ENCODE data around the gene FBXL7.

The FBXL7 gene

GRCh38 chr5:15889001-15889400, 389.0 kb downstream of the FBXL7 start:
- no peak for DNase-seq (ENCODE audit: low read depth)

DNA sequence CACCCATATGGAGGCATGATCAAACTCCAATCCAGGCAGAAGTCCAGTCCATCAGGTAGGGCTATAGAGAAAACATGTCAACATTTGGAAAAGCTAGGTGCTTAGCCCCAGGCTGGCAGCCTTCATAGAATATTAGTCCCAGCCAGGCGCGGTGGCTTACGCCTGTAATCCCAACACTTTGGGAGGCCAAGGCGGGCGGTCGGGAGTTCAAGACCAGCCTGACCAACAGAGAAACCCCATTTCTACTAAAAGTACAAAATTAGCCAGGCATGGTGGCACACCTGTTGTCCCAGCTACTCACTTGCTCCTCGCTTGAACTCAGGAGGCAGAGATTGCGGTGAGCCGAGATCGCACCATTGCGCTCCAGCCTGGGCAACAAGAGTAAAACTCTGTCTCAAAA, 393.9 kb downstream of the FBXL7 start:
- DNase-seq (ENCODE audit: low read depth), result no peak

DNA sequence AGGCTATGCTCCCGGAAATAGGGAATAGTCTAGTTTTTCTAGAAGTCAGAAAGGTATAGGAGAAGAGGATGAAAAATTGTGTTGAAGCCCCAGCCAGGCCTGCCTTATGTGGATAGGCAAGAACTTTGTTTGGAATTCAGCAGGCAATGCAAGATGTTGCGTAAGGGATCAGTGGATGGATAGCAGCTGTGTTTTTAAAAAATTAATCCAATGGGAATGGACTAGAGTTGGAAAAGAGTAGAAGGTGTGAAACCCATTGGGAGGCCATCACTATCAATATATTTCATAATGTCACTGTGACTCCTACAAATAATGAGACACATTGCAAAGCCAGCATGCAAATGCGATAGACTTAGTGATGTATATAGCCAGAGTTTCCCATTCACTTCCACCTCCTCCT, 397.7 kb downstream of the FBXL7 start:
- DNase-seq (ENCODE audit: low read depth), result no peak

- no peak for DNase-seq (ENCODE audit: low read depth)
Observed at GRCh38 chr5:15898641-15899040, 398.7 kb downstream of the FBXL7 start.

DNA sequence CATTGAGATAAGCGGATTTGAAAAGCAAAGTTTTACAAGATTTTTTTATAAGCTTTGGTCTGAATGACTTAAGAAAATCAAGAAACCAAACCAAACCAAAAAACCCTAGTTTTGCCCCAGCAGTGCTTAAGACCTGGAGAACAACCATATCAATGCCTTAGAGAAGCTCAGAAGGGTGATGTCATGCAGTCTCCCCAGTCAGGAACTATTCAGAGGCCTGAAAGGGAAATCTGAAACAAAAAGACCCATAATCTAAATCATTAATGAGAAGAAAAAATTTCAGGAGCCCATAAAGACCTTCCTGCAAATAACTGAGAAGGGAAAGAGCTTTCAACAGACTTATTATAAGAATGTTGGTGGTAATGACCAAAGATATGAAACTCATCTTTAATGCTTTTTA, 399.5 kb downstream of the FBXL7 start:
- no peak for DNase-seq (ENCODE audit: low read depth)

DNA sequence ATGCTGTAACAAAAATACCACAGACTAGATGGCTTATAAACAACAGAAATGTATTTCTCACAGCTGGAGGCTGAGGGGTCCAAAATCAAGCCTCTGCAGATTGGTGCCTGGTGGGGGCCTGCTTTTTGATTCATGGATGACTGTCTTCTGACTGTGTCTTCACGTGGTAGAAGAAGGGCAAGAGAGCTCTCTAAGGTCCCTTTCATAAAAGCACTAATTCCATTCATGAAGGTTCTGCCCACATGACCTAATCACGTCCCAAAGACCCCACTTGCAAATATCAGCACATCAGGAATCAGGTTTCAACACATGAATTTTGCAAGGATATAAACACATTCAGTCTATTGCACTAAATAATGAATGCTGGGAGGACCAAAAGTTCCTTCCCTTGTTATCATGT, 401.2 kb downstream of the FBXL7 start:
- no peak for DNase-seq (ENCODE audit: low read depth)

DNA sequence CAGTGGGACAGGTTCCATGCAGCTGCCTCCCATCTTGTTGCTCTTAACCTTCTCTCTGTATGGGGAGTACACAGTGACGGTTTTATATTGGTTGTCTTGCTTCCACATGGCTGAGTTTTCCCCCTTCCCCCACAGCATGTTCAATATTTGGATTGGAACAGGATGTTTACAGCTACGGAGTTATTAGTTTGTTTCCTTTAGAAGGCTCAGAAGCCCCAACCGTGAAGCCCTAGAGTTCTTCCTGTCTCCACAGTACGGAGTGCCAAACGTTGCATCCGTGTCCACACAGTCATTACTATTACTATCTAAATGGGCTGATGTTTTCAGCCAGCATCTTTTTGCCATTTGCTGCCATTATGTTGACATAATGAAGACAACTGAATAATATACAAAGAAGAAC, 402.1 kb downstream of the FBXL7 start:
- DNase-seq (ENCODE audit: low read depth), result no peak

GRCh38 chr5:15904899-15905830, 405.2 kb downstream of the FBXL7 start:
- DNase-seq (ENCODE audit: low read depth), result no peak

DNA sequence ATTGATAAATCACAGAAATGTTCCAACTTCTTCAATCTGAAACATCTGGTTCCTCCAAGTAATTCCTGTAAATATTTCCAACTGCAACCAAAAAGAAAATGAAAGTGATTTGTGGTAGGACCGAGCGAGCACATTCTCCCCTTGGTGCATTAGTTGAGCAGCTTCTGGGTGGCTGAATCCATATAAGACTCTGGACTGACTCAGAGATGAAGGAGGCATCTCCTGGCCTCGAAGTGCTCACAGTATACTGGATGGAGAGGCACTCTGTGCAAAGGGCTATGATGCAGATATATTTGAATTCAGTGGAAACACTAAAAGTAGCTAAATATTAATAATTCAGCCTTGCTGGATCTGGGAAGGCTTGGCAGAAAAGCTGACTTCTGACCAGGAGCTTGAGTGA, 414.7 kb downstream of the FBXL7 start:
- peak; percentile 54 for DNase-seq (ENCODE audit: low read depth)

DNA sequence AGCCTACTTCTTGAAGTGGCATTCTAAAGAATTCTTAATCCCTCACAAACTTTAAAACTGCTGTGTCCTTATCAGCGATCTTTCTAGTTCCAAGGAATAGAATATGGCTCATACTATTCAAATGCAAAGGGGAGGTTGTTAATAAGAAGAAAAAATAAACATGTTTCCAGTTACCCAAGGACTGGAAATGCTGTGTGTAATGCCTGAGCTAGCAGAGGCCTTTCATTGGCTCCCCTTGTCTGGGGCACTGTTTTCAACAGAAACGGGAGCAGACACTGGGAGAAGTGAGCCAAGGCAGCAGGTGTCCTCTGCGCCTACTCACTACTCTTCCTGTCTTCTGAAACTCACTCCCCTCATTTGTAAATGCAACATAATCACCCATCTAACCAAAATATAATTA, 426.6 kb downstream of the FBXL7 start:
- DNase-seq (ENCODE audit: low read depth), result peak; percentile 38

- DNase-seq (ENCODE audit: low read depth), result no peak
Observed at GRCh38 chr5:15927710-15928380, 427.9 kb downstream of the FBXL7 start.

DNA sequence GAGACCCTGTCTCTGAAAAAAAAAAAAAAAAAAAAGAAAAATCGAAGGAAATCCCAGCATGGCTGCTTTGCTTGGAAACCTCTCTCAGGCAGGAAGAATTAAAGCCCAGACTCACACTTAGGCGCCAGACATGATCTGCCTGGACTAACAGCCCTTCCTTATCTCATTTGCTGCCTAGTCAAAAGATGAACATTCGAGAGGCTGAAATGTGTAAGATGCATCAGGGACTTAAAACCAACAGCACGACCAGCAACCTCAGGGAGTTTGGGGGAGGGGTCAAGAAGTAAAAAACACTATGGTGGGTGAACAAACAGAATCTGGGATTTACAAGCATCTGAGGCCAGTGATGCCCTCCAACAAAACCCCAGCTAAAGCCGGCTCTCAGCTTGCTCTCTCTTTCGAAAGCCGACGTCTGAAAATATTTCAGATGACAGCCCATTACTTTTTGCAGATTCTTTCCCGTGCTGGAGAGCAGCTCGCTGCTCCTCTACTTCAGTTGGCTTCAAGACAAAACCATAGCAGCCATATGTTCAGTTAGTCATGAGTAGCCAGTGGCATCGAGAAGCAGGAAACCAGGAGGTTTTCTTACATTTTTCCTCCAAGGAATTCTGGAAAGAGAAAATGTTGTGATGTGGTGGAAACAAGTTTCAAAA, 429.8 kb downstream of the FBXL7 start:
- DNase-seq (ENCODE audit: low read depth), result peak; percentile 88

DNA sequence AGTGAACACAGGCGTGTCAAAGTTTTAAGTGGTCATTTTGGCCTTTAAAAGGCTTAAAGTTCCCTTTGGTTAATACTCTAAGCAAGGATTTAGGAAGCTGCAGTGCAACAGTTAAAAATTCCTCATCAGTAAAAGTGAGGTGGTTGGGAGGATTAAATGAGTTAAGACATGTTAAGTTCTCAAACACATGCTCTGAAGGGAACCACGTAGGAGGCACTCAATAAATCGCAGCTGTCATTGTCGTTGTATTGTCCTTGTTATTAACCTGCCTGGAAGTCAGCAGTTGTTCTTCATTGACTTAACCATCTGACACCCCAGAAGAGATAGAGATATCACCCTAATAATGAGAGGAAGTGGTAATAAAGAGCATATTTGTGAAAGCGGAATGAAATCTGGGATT, 432.1 kb downstream of the FBXL7 start:
- no peak for DNase-seq (ENCODE audit: low read depth)

- DNase-seq (ENCODE audit: low read depth), result no peak
Observed at GRCh38 chr5:15933259-15934207, 433.6 kb downstream of the FBXL7 start.

DNA sequence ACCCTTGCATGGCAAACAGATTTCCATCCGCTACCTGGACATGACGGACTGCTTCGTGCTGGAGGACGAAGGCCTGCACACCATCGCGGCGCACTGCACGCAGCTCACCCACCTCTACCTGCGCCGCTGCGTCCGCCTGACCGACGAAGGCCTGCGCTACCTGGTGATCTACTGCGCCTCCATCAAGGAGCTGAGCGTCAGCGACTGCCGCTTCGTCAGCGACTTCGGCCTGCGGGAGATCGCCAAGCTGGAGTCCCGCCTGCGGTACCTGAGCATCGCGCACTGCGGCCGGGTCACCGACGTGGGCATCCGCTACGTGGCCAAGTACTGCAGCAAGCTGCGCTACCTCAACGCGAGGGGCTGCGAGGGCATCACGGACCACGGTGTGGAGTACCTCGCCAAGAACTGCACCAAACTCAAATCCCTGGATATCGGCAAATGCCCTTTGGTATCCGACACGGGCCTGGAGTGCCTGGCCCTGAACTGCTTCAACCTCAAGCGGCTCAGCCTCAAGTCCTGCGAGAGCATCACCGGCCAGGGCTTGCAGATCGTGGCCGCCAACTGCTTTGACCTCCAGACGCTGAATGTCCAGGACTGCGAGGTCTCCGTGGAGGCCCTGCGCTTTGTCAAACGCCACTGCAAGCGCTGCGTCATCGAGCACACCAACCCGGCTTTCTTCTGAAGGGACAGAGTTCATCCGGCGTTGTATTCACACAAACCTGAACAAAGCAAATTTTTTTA, 436.7 kb downstream of the FBXL7 start:
- no peak for DNase-seq (ENCODE audit: low read depth)

GRCh38 chr5:15937708-15938107, 437.7 kb downstream of the FBXL7 start:
- DNase-seq (ENCODE audit: low read depth), result no peak

DNA sequence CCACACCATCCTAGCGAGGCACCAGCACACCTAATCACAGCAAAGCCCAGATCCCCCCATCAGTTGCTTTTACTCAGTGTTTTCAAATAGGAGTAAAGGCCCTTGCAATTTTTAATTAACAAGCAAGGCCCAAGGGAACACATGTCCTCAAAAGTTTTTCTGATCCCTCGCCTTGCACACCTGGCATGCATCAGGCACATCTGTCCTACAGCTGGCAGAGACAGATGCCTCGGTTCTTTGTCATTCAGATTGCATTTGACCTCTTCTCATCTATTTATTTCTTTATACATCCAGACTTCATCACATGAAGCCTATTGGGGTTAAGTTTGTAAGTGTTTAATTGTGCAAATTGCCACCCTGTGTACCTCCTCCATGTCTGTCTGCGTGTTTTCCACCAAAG, 438.2 kb downstream of the FBXL7 start:
- no peak for DNase-seq (ENCODE audit: low read depth)

DNA sequence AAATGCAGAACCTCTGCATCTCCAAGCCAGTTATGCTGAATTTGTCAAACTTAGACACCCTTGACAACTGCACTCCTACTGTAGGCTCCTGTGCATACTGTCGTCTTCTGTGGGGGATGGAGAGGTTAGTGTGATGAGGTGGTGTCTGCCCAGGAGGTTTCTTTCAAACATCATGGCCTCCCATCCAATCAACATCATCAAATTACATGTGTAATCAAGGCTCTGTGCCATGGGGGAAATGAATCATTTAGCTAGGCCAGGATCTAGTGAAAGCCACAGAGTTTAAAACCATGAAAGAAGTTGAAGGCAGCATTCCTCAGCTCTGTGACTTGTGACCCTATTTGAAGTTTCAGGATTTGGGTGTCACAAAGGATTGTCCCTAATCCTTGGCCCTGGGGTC, 439.0 kb downstream of the FBXL7 start:
- DNase-seq (ENCODE audit: low read depth), result peak; percentile 89

GRCh38 chr5:15940905-15941304, 440.9 kb downstream of the FBXL7 start:
- no peak for DNase-seq (ENCODE audit: low read depth)

- peak; percentile 78 for DNase-seq (ENCODE audit: low read depth)
Observed at GRCh38 chr5:15943487-15943886, 443.5 kb downstream of the FBXL7 start.

DNA sequence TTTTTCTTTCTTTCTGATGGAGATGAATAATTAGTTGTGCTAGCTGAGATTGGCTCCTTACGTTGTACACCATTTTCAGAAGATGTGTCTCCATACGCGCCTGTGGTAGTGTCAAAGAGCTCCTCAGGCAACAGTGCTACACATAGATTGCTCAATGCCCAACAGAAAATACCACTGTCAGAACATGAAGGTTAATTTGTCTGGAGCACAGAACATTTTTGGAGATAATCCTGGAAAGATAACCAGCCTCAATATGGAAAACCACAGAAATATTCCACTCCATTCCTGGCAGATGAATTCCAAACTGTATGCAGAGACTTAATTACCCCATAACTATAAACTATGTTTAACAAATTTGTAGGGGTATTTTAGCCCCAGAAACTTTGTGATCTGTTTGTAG, 446.0 kb downstream of the FBXL7 start:
- peak; percentile 47 for DNase-seq (ENCODE audit: low read depth)

Measured in EH (cell line).